Measurements from ENCODE around the gene SYK.

The SYK gene

GRCh38 chr9:90825586-90825985 is 24.0 kb downstream of the SYK start:
- DNase-seq (ENCODE audit: low read depth in 2 of 2), result no peak

DNA sequence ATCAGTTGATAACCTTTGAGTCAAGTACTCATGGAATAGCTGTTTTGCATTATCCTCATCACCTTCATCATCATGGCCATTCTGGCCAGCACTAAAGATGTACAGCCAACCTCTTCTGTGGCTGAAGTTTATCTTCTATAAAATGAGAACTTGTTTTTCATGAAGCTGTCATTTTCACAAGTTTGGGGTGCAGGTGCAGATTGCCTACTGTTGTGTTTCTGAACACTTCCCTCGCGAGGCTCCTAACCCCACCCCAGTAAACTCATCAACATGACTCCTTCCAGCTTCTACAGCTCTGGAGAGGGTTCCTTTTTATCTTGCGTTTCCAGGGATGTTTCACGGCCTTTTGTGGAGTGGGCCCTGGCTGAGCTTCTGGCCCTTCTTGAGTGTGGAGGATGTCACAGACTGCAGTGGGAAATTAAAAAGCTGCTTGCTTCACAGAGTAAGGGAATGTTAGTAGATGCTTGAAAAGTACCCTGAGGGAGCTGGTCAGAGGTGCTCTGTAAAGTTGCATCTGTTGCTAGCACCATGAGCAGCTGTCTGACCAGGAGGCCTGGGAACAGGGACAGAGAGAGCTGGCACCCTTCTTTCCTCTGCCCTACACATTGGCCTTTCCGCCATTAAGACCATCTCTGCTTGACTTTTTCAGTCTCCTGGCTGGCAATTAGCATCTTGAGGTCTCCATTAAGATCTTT is 24.9 kb downstream of the SYK start:
- DNase-seq (ENCODE audit: low read depth in 2 of 2), result no peak

DNA sequence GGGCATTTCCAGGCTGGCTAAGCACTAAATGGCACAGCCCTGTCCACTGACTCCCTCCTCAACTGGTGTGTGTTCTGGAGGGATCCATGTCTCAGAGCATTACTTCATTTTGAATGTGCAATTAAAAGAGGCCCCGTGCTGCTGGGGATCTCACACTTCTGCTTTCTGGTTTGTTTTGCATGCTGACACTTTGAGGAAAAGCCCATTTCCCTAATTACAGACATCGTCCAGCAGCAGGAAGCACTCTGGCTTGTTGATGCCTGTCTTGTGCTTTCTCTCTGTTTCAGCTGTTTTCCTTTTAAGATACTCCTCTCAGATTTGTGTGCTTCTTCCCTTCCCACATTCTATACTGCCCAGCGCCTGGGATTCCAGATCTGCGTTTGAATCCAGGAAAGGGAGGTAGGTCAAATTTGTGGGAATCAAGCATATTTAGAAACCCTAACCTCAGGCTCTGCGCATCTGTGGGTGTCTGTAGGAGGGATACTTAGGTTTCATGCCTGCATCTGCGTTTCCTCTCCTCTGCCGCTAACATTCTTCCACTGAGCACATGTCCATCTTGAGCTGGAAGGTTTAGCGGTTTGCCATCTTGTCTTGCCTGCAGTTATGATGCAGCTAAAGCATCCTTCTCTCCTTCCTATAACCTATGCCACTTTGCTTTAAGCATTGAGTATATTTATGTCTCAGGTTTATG is 25.7 kb downstream of the SYK start:
- no peak for DNase-seq (ENCODE audit: low read depth in 2 of 2)

DNA sequence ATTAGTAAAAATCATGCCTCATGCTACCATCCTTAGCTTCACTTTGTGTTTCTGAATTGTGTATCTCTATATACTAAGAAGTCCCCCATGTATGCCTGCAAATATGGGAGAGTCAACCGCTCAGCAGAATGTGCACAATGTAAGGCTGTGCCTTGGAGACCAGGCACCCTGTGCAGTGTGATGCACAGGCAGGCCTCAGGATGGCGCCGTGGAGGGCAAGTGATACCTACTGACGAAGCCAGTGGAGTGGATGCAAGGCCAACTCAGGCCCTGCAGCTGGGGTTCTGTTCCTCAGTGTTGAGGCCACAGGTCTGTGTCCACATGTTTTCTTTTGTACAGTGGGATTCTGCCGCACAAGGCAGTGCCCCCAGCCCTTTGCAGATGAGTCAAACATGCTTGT is 28.4 kb downstream of the SYK start:
- DNase-seq (ENCODE audit: low read depth in 2 of 2), result no peak

GRCh38 chr9:90830977-90831376 is 29.4 kb downstream of the SYK start:
- DNase-seq (ENCODE audit: low read depth in 2 of 2), result no peak

GRCh38 chr9:90832261-90832660 is 30.6 kb downstream of the SYK start:
- no peak for DNase-seq (ENCODE audit: low read depth in 2 of 2)

DNA sequence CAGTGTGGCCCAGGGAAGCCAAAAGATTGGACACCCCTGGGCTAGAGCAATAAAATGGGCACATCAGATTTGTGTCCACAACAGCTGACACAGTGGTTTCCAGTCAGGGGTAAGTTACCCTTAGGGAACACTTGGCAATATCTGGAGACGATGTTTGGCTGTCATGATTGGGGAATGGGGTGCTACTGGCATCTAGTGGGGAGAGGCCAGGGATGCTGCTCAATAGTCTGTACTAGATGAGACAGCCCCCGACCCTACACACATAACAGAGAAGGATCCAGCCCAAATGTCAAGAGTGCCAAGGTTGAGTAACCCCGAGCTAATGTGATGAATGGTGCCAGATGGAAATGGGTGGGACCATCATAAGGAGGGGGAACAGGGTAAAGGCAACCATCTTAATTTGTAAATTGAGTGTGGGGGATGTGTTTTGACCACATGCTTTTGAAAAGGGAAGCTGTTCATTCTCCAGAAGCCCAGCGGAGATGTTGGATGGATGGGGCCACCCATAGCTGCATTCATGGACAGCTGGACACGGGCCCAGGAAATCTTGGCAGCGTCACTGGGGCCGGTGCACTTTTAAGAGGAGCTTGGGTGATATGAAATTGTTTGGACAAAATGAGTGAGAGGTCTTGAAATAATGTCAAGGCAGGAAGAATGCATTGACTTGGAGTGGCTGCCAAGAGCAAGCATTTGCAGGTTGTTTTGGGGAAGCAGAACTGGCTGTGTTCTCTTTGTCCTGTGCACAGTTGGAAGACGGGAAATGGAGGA is 33.4 kb downstream of the SYK start:
- DNase-seq (ENCODE audit: low read depth in 2 of 2), result no peak

- DNase-seq (ENCODE audit: low read depth in 2 of 2), result no peak
These were observed 34.9 kb downstream of the SYK start for GRCh38 chr9:90836411-90837080.

DNA sequence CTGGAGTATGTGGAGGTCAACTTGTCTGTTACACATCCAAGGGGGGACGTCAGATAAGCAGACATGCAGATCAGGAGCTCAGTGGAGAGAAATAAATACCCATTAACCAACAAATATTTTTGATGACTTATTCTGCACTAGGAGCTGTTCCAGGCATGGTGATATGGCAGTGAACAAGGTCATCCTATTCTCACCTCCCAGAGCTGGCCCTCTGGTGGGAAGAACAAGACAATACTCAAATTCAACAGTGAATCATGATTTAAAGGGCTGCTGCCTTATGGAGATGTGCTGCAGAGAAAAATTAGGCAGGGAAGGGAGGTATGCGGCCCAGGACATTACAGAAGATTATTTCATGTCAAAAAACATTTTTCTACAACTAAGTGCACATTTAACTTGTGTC is 36.5 kb downstream of the SYK start:
- DNase-seq (ENCODE audit: low read depth in 2 of 2), result no peak

GRCh38 chr9:90838581-90839154 is 37.0 kb downstream of the SYK start:
- no peak for DNase-seq (ENCODE audit: low read depth in 2 of 2)

GRCh38 chr9:90839183-90839728 is 37.6 kb downstream of the SYK start:
- no peak for DNase-seq (ENCODE audit: low read depth in 2 of 2)

DNA sequence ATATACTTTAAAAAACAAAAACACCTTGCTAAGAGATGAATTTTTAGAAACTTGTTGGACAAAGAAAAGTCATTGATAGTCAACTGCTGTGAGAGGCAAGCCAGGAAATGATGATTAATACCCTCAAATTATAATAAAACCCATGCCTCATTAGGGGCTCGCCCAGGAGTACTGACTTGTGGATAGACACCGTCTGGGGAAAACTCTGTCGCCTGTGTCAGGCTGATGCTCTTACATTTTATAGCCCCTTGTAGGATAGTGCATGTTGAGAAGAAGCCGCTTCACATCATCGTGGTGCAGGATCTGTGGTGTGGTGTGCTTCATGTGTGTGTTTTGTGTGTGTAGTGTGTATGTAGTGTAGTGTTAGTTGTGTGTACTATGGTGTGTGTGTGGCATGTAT is 39.1 kb downstream of the SYK start:
- DNase-seq (ENCODE audit: low read depth in 2 of 2), result no peak

DNA sequence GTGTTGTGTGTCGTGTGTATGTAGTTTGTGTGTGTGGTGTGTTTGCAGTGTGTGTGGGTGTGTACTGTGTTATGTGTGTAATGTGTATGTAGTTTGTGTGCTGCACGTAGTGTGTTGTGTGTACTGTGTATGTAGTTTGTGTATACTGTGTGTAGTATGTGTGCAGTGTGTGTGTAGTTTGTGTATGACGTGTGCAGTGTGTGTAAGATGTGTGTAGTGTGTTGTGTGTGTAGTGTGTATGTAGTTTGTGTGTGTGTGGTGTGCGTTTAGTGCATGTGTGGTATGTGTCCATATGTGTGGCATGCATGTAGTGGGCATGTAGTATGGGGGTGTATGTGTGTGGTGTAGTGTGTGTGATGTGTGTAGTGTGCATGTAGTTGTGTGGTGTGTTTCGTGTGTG is 39.6 kb downstream of the SYK start:
- DNase-seq (ENCODE audit: low read depth in 2 of 2), result no peak

GRCh38 chr9:90841615-90842014 is 40.0 kb downstream of the SYK start:
- DNase-seq (ENCODE audit: low read depth in 2 of 2), result no peak

DNA sequence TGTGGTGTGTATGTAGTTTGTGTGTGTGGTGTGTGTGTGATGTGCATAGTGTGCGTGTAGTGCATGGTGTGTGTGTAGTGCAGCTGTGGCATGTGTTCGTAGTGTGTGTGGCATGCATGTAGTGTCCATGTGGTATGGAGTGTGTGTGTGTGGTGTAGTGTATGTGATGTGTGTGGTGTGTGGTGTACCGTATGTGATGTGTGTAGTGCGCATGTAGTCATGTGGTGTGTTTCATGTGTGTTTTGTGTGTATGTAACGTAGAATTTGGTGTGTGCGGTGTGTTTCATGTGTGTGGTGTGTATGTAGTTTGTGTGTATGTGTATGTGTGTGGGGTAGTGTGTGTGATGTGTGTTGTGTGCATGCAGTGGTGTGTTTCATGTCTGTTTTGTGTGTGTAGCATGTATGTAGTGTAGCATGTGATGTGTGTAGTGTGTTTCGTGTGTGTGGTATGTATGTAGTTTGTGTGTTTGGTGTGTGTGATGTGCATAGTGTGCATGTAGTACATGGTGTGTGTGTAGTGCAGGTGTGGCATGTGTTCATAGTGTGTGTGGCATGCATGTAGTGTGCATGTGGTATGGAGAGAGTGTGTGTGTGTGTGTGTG is 40.7 kb downstream of the SYK start:
- no peak for DNase-seq (ENCODE audit: low read depth in 2 of 2)

DNA sequence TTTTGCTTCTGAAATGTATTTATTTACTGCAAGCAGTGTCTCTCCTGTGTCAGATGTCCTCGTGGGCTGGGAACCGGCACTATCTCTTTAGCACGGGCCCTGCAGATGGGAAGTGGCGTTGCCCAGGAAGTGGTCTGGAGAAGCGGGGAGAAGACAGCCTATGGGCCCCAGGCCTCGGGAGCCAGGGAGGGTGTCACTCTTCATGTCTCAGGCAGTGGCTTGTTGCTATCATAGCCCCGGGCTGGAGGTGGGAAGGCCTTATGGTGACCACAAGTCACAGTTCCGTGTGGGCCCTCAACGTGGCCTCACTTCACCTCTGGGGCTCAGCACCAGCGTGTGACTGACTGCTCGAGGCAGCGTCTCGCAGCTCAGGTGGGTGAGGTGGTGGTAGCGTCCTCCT is 41.4 kb downstream of the SYK start:
- peak in 1 of 2 donors; percentile 6 for DNase-seq (ENCODE audit: low read depth in 2 of 2)

GRCh38 chr9:90843525-90843924 is 41.9 kb downstream of the SYK start:
- no peak for DNase-seq (ENCODE audit: low read depth in 2 of 2)

DNA sequence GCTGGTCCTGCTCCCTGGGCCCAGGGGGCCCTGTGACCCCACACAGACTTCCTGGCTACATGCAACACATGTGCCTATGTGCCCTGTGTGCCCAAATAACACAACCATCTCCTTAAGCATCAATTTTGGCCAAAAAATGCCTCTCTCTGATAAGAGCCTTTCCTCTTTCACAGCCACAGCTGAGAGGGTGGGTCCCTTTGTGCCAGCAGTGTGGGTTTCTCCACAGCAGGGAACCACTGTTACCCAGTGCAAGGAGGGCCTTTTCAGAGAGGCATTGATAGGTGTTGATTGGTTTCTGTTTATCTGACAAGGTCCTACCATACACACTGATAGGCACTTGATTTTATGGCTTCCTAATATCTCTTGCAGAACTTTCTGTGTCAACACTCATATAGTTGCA is 42.7 kb downstream of the SYK start:
- DNase-seq (ENCODE audit: low read depth in 2 of 2), result no peak

- no peak for DNase-seq (ENCODE audit: low read depth in 2 of 2)
These were observed 45.3 kb downstream of the SYK start for GRCh38 chr9:90846770-90847419.

- no peak for DNase-seq (ENCODE audit: low read depth in 2 of 2)
These were observed 46.4 kb downstream of the SYK start for GRCh38 chr9:90847971-90848370.

DNA sequence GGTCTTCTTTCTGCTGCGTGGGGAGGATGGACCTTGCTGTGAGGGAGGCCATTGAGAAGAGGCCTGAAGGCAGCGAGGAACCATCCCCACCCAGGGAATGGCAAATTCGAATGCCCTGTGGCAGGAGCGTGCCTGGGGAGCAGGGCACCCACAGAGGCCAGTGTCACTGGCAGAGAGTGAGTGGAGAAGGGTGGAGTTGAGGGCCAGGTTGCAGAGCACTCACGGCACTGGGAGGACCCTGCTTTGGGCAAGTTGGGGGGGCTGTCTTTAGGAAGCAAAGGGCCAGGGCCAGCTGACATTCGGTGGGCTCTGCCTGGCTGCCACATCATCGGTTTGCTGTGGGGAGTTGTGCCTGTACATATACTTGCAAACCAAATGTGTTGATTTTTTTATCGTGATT is 47.2 kb downstream of the SYK start:
- no peak for DNase-seq (ENCODE audit: low read depth in 2 of 2)

Data from stimulated activated CD8-positive, alpha-beta memory T cell treated with anti-CD3 and anti-CD28 coated beads, Interleukin-7, amount 100 ng/mL, for 4 hours (primary cell).